ENCODE measurements around the gene CDK14.
"Not testable (repeated sequence)": the region's sequence is repeated elsewhere in the genome, so short reads cannot be mapped to it uniquely, and the experiment has no call there.

The CDK14 gene

GRCh38 chr7:90777041-90777440, 180.9 kb downstream of the CDK14 start:
- no peaks in the 10 kb centered on the region for H3K27me3 Mint-ChIP-seq
- H3K4me3 Mint-ChIP-seq = no peak overlapping the region
- peaks cover 0 to 7% of the 10 kb centered on the region in 2 donors for H3K9me3 Mint-ChIP-seq
- DNase-seq (no peak), ATAC-seq (no peak)
- no peaks in the 10 kb centered on the region for H3K4me1 Mint-ChIP-seq
- H3K27ac Mint-ChIP-seq = no peak overlapping the region

GRCh38 chr7:90777465-90777864, 181.3 kb downstream of the CDK14 start:
- no peak overlapping the region for H3K27ac Mint-ChIP-seq
- peaks cover 0 to 4% of the 10 kb centered on the region in 2 donors for H3K9me3 Mint-ChIP-seq
- ATAC-seq = no peak
- no peaks in the 10 kb centered on the region for H3K4me1 Mint-ChIP-seq
- H3K27me3 Mint-ChIP-seq = no peaks in the 10 kb centered on the region
- no peak for DNase-seq
- no peak overlapping the region for H3K4me3 Mint-ChIP-seq

GRCh38 chr7:90777886-90778285, 181.8 kb downstream of the CDK14 start:
- DNase-seq (no peak), ATAC-seq (no peak)
- no peak overlapping the region for H3K4me3 Mint-ChIP-seq
- H3K9me3 Mint-ChIP-seq = no peaks in the 10 kb centered on the region
- H3K27ac Mint-ChIP-seq = no peak overlapping the region
- H3K27me3 Mint-ChIP-seq = no peaks in the 10 kb centered on the region
- no peaks in the 10 kb centered on the region for H3K4me1 Mint-ChIP-seq

- ATAC-seq = no peak
- no peak for DNase-seq
- Mint-ChIP-seq H3K27me3 (no peaks in the 10 kb centered on the region), H3K4me3 (no peak overlapping the region), H3K27ac (no peak overlapping the region), H3K4me1 (no peaks in the 10 kb centered on the region), H3K9me3 (peaks cover 9 to 17% of the 10 kb centered on the region in 2 donors)
Measured at GRCh38 chr7:90788052-90788451, 191.9 kb downstream of the CDK14 start.

GRCh38 chr7:90789736-90790306, 193.7 kb downstream of the CDK14 start:
- no peaks in the 10 kb centered on the region for H3K27me3 Mint-ChIP-seq
- no peak for DNase-seq

GRCh38 chr7:90791596-90791995, 195.5 kb downstream of the CDK14 start:
- Mint-ChIP-seq H3K4me3 (no peak overlapping the region), H3K9me3 (peaks cover 22 to 32% of the 10 kb centered on the region in 2 donors), H3K4me1 (no peaks in the 10 kb centered on the region), H3K27ac (no peak overlapping the region), H3K27me3 (no peaks in the 10 kb centered on the region)
- no peak for DNase-seq
- no peak for ATAC-seq

More at GRCh38 chr7:90789736-90790306, 193.7 kb downstream of the CDK14 start:
- ATAC-seq = no peak
- no peak overlapping the region for H3K27ac Mint-ChIP-seq
- H3K4me3 Mint-ChIP-seq = no peak overlapping the region
- H3K9me3 Mint-ChIP-seq = peaks cover 13 to 21% of the 10 kb centered on the region in 2 donors
- no peaks in the 10 kb centered on the region for H3K4me1 Mint-ChIP-seq

- Mint-ChIP-seq H3K27me3 (no peaks in the 10 kb centered on the region), H3K4me3 (no peak overlapping the region), H3K4me1 (no peaks in the 10 kb centered on the region), H3K9me3 (peaks cover 22 to 35% of the 10 kb centered on the region in 2 donors), H3K27ac (no peak overlapping the region)
- DNase-seq = no peak
- ATAC-seq = peak; percentile 35
Measured at GRCh38 chr7:90792301-90792700, 196.2 kb downstream of the CDK14 start.

- H3K27ac Mint-ChIP-seq, H3K27me3 Mint-ChIP-seq: not testable (repeated sequence)
Measured at GRCh38 chr7:90794234-90794633, 198.1 kb downstream of the CDK14 start.

GRCh38 chr7:90797596-90797995, 201.5 kb downstream of the CDK14 start:
- peak overlapping the region in 1 of 2 donors; percentile 61 for H3K27ac Mint-ChIP-seq
- H3K4me3 Mint-ChIP-seq = no peak overlapping the region
- H3K27me3 Mint-ChIP-seq = no peaks in the 10 kb centered on the region
- no peak for ATAC-seq
- no peak for DNase-seq
- H3K9me3 Mint-ChIP-seq = peaks cover 19 to 30% of the 10 kb centered on the region in 2 donors
- H3K4me1 Mint-ChIP-seq = no peaks in the 10 kb centered on the region

More at GRCh38 chr7:90794234-90794633, 198.1 kb downstream of the CDK14 start:
- not testable (repeated sequence) for H3K4me1 Mint-ChIP-seq, ATAC-seq, H3K4me3 Mint-ChIP-seq, DNase-seq
- H3K9me3 Mint-ChIP-seq = peaks cover 22 to 35% of the 10 kb centered on the region in 2 donors

- H3K4me1 Mint-ChIP-seq = no peaks in the 10 kb centered on the region
- ATAC-seq = no peak
- H3K4me3 Mint-ChIP-seq = no peak overlapping the region
- no peak for DNase-seq
- no peak overlapping the region for H3K27ac Mint-ChIP-seq
- H3K27me3 Mint-ChIP-seq = no peaks in the 10 kb centered on the region
- peaks cover 6 to 19% of the 10 kb centered on the region in 2 donors for H3K9me3 Mint-ChIP-seq
Measured at GRCh38 chr7:90804370-90804769, 208.2 kb downstream of the CDK14 start.

GRCh38 chr7:90815552-90815951, 219.4 kb downstream of the CDK14 start:
- DNase-seq, ATAC-seq, H3K27me3 Mint-ChIP-seq, H3K4me3 Mint-ChIP-seq, H3K27ac Mint-ChIP-seq: not testable (repeated sequence)
- peaks cover 10% of the 10 kb centered on the region for H3K4me1 Mint-ChIP-seq
- H3K9me3 Mint-ChIP-seq = peaks cover 10 to 14% of the 10 kb centered on the region in 2 donors

GRCh38 chr7:90816511-90817142, 220.5 kb downstream of the CDK14 start:
- Mint-ChIP-seq H3K4me3 (no peak overlapping the region), H3K27ac (peak overlapping the region in 1 of 2 donors; percentile 66), H3K27me3 (no peaks in the 10 kb centered on the region), H3K4me1 (peaks cover 10% of the 10 kb centered on the region), H3K9me3 (peaks cover 13 to 20% of the 10 kb centered on the region in 2 donors)
- ATAC-seq = peak; percentile 98
- DNase-seq = peak; percentile 18 to 21

- H3K27ac Mint-ChIP-seq = no peak overlapping the region
- H3K4me1 Mint-ChIP-seq = peaks cover 10% of the 10 kb centered on the region
Measured at GRCh38 chr7:90817151-90817550, 221.0 kb downstream of the CDK14 start.

GRCh38 chr7:90817846-90818245, 221.7 kb downstream of the CDK14 start:
- no peaks in the 10 kb centered on the region for H3K27me3 Mint-ChIP-seq
- DNase-seq = no peak
- H3K4me3 Mint-ChIP-seq = no peak overlapping the region
- peaks cover 16 to 26% of the 10 kb centered on the region in 2 donors for H3K9me3 Mint-ChIP-seq
- H3K4me1 Mint-ChIP-seq = peaks cover 10% of the 10 kb centered on the region
- no peak overlapping the region for H3K27ac Mint-ChIP-seq
- no peak for ATAC-seq

More at GRCh38 chr7:90817151-90817550, 221.0 kb downstream of the CDK14 start:
- DNase-seq (no peak), ATAC-seq (no peak)
- H3K27me3 Mint-ChIP-seq = no peaks in the 10 kb centered on the region
- peaks cover 16 to 20% of the 10 kb centered on the region in 2 donors for H3K9me3 Mint-ChIP-seq
- no peak overlapping the region for H3K4me3 Mint-ChIP-seq

- Mint-ChIP-seq H3K4me1 (peaks cover 10% of the 10 kb centered on the region), H3K9me3 (peaks cover 16 to 26% of the 10 kb centered on the region in 2 donors), H3K4me3 (no peak overlapping the region), H3K27me3 (no peaks in the 10 kb centered on the region), H3K27ac (no peak overlapping the region)
- DNase-seq (no peak), ATAC-seq (no peak)
Measured at GRCh38 chr7:90818341-90818740, 222.2 kb downstream of the CDK14 start.

- no peaks in the 10 kb centered on the region for H3K27me3 Mint-ChIP-seq
- no peak for ATAC-seq
- no peak overlapping the region for H3K4me3 Mint-ChIP-seq
- no peak overlapping the region for H3K27ac Mint-ChIP-seq
- no peaks in the 10 kb centered on the region for H3K4me1 Mint-ChIP-seq
- no peak for DNase-seq
- peaks cover 10 to 18% of the 10 kb centered on the region in 2 donors for H3K9me3 Mint-ChIP-seq
Measured at GRCh38 chr7:90821961-90822620, 226.0 kb downstream of the CDK14 start.

Measured in stimulated activated naive CD8-positive, alpha-beta T cell treated with anti-CD3 and anti-CD28 coated beads, Interleukin-15, amount 100 ng/mL, for 72 hours (primary cell).